HG02981 (cell line): ENCODE measurements around the gene CSMD2.

Experiments
- ATAC-seq: cut with Tn5 transposase; IDR thresholded peaks from one replicate; pipeline ENCODE4 v1.9.1; 2021; ENCODE audit warnings: mild to moderate bottlenecking, moderate library complexity; ENCODE audit not compliant: unreplicated experiment

The CSMD2 gene

DNA sequence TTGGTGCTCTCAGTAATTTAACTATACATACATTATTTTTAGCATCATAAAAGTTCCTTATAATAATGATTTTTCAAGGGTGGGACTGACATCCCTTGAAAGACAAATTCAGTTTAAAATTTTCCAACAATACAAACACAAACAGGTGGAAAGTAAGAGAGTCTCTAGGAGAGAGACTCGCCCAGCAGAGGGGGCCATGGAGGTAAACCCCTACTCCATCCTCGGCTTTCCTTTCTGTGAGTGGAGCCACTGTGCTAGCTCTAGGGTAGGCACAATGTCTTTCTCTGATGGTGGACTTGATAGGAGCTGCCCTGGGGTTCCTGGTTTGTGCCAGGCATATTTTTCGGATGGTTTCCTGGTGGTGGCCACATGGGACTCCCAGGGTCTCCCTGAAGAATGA is 8.3 kb downstream of the CSMD2 start:
- no peak for ATAC-seq

DNA sequence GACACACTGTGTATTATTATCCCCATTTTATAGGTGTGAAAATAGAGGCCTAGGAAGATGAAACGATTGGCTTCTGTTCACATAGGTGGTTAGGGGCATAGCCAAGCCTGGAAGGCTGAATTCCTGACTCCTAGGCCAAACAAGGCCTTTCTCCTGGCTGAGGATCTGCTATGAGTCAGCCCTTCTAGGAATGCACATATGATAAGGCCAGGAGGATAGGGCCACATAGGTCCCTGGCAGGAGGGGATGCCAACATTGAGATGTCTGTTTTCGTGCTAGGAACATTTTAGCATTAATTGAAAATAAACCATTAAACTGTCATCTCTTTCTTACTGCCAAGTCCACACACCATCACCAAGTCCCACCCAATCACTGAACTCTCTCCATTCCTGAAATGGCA is 9.2 kb downstream of the CSMD2 start:
- ATAC-seq = no peak

DNA sequence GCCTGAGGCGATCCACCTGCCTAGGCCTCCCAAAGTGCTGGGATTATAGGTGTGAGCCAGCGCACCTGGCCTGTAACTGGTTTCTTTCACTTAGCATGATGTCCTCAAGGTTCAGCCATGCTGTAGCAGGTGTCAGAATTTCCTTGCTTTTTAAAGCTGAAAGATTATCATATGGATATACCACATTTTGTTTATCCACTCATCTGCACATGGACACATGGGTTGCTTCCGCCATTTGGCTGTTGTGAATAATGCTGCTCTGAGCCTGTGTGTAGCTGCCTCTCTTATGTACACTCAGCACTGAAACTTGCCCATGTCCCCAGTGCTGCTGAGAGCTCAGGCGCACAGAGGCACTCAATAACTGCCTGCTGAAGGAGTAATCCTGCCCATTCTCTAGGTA is 11.8 kb downstream of the CSMD2 start:
- ATAC-seq = no peak

DNA sequence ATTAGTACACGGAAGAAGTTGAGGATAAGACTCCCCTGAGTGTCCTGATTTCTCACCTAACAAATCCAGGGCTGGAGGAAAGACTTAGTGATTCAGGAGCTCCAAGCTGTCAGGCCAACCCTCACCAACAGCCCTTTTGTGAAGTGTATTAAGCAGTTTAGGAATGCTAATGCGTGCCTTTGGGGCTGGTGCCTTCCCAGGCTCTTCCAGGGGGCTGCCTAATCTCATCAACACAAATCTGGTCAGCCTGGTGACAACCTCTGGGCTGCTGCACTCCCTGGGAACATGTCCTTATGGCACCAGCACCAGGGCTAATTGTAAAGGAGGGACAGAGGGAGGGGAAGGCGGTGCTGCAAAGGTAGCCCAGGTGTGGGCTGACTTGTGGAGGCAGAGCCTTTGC is 15.5 kb downstream of the CSMD2 start:
- ATAC-seq = no peak

DNA sequence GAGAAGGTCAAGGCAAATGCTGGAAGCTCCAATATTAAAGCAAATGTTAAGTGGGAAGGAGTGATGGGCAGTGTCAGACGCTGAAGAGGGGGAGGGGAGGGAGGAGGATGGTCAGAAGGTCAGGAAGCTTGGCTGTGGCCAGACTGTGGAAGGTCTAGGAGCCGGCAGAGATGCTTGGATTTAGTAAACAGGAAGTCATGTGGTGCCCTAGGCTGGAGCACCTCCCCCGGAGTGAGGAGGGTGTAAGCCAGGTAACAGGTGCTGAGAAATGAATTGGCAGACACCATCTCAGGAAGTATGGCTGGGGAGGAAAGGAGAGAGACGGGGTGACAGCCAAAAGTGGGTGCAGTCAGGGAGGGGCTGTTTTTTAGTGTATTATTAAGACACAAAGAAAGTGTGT is 17.7 kb downstream of the CSMD2 start:
- ATAC-seq = no peak

DNA sequence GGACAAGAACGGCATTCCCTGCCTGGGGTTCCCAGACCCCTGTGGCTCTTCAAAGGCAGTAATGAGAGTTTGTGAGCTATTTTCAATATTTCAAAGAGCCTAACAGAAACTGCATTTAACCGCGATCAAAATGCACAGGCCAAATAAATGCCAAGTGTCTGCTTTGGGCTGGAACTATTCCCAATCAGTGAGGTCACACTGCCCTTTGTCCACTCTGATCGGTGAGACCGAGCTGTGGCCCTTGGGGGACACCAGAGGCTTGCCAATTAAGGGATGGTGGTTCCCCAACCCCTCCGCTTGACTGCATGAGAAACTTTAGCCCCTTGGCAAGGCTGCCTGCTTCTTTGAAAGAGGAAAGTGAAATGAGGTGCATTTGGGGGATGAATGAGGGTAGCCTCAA is 20.3 kb downstream of the CSMD2 start:
- no peak for ATAC-seq

DNA sequence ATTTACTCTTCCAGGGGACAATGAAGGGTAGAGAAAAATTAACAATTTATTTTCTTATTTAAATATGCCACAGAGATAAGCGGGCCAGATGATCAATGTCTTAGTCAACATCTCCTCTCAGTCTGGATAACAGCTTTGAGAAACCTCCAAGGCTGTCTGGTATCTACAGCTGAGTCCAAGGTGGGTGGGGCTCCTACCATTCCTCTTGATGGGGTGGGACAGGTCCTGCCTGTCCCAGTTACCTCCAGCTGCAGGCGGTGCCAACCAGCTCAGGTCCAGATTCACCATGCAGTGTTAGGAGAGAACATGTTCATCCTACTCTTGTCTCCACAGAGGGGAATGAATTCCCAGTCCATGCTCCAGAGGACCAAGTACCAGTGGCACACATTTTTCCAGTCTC is 21.1 kb downstream of the CSMD2 start:
- ATAC-seq = no peak

DNA sequence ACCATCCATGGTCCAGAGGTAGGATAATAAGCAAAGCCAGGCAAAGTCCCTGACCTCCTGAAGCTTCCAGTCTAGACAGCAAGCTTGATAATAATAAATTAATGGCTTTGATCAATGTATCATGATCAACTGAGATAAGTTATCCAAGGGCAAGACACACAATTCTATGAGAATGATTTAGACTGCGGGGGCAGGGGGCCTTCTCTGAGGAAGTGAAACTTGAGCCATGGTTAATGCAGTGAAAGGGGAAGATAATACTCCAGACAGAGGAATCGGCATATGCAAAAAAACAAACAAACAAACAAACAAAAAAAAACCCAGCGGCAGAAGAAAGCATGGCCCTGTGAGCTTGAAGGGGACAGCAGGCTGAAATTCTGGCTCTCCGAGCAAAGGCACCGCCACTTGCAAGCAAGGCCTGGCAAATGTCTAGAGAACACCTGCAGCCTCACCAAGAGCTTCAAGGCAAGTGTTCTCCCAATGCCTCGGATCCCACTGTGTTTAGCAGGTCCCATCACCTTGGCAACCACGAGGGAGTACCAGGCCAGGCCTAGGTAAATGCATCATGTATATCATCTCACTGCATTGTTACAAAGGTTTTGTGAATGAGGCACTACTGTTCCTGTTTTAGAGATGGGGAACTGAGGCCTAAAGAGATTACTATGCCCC is 24.9 kb downstream of the CSMD2 start:
- no peak for ATAC-seq

DNA sequence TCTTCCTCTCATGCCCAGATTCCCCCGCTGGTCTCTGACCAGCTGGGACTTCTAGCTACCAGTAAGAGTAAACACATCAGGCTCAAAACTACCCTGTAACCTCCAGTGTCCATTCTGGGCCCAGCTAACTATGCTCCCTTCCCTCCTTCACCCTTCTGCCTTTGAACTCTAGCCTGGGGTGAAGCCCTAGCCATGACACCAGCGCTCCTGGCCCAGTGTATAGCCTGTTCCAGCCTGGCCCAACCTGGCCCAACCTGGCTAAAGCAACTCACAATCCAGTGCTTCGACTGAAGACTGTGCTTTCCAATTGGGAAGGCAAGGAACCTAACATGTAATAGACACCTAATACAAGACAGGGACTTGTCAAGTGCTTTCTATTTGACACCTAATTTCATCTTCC is 27.6 kb downstream of the CSMD2 start:
- ATAC-seq = no peak

DNA sequence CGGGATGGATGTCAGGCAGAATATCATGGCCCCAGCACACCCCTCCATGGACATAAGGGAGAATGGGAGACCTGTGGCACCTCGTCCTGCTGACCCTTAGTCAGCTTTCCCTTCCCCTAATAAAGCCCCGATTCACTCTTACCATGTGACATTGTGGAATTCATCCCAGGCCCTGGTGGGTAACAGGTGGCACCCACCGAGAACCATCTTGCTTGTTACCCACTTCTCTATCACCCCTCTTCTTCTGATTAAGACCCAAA is 32.9 kb downstream of the CSMD2 start:
- ATAC-seq = no peak

DNA sequence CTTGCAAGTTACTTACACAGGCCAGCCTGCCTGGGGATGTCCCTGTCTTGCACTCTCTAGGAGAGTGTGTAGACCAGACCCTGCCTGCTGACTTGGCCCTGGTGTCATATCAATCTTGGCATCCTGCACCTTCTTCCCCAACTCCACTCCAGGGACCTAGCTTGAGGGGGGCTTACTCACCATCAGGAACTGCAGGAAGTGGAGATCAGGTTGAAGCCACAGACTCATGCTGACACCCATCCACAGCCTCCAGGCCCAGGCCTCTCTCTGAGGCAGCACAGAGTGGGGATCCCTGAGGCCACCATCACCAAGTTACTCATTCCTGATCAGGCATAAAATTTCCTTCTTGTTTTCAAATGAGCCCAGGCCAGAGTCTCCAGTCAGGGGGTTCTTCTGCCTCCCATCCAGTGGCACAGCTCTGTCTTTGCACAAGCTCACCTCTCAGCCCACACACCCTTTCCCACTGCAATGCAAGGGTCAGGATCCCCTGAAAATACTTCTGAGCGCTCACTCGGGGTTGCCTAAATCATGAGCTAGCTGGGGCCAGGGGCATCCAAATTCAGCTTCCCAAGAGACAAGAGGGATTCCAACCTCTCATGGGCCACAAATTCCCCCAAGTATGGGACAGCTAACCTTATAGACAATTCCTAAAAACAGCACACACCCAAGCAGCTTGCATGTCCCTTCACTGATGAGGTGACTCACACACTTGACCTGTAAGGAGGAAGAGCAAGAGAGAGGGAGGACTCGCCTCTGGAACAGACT is 33.5 kb downstream of the CSMD2 start:
- ATAC-seq = no peak

DNA sequence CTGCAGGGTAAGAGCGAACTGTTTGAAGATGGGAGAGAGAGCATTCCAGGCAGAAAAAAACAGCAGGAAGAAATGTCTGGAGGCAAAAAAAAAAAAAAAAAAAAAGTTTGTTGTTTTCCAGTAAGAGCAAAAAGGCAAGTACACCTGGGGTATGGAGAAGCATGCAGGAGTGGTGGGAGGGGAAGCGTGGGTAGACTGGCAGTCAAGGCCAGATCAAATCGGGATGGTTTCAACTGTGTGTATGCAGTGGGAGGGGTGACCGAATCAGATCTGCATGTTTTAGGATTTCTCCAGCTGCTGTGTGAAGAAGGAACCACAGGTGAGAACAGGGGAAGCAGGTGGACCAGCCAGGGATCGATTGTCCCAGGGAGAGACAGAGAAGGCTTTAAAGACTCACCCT is 34.7 kb downstream of the CSMD2 start:
- ATAC-seq = no peak

DNA sequence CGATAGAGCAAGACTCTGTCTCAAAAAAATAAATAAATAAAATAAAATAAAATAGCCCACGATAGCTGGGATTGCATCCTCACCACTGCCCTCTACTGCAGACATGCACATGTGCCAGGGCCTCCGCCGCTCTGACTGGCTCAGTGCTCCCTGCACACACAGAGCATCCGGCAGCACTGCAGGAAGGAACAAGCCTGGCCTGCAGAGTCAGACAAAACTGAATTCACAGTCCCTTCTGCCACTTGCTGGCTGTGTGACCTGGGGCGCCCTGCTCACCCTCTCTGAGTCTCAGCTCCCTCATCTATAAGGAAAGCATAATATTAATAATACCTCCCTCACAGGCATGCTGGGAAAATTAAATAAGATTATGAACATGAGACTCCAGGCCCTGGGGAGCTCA is 35.4 kb downstream of the CSMD2 start:
- ATAC-seq = no peak

DNA sequence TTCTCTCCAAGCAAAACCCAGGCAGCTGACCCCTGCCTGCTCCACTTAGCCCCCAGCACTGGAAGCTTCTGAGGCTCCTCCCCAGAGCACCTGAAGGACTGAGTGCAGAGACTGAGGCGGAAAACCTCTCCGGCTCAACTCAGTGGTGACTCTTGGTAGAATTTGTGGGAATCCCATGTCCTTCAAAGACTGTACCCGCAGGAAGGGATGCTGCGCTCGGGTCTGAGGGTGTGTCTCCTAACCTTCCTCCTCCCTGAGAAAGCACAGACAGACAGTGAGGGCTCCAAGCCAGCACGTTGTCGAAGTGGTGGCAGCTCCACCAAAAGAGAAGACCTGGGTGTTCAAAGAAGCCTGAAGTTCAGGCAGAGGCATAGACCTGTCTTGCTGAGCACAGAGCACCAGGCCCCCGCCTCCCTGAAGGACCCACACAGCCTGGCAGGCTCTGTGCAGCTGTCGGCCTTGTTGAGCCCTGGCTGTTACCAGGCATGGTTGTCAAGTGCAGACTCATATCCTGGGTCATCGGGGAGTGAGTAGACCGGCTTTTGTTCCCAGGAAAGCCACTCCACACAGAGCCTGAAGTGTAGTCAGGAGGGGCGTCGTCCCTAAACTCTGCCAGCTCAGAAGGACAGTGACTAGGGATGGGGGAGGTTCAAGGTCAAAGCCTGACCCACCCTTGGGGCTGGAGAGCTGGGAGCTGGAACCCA is 36.7 kb downstream of the CSMD2 start:
- ATAC-seq = no peak

DNA sequence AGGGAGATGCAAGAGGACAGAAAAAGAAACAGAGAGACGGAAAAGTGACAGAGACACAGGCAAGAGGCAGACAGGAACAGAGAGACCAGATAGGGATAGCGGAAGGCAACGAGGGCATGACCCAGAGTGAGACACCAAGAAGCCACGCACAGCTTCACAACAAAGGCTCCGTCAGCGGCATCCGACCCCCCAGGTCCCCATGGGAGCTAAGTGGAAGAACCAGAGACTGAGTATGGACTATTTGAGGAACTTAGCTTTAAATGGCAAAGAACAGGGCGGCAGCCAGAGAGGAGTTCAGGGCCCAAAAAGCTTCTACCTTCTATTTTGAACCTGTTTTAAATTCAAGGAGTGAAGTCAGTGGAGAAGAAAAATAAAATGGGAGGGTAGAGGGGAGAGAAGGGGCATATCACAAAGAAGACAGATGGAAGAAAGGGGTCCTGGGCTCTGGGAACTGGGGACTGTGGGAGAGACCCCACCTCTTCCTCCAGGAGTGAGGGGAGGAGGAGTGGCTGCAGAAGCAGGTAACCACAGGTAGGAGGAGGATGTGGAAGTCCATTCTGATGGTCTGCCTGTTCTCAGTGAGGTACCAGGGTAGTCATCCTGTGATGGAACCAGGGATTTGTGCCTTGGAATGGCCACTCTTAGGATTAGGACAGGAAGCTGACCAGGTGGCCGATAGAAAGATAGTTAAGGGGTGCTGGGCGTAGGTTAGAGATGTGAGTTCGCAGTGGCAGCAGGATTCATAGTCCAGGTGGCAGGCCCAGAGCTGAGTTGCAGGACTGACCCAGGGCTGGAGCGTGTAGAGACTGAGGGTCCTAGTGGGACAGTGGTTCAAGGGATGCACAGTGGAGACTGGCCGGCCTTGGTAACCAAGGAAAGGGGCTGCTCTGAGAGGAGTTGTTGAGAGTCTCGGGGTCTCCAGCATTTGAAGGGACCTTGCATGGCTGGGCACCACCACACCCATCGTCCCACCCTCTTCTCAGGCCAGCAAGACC is 37.7 kb downstream of the CSMD2 start:
- no peak for ATAC-seq

DNA sequence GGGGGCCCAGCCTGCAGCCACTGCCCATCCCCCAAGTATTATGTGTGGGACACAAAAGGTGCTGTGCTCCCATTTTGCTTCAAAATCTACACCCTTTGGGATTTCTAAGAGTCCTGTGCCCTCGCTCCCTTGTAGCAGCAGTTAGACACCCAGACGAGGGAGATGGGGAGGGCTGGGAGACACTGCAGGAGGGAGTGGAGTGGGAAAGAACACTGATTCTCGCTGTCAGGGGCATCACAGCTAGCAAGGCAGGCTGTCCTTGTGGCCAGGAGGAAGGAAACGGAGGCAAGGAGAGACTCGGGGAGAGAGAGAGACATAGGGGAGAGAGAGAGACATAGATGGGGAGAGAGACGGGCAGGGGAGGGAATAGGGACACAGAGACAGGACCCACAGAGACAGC is 38.5 kb downstream of the CSMD2 start:
- ATAC-seq = no peak

DNA sequence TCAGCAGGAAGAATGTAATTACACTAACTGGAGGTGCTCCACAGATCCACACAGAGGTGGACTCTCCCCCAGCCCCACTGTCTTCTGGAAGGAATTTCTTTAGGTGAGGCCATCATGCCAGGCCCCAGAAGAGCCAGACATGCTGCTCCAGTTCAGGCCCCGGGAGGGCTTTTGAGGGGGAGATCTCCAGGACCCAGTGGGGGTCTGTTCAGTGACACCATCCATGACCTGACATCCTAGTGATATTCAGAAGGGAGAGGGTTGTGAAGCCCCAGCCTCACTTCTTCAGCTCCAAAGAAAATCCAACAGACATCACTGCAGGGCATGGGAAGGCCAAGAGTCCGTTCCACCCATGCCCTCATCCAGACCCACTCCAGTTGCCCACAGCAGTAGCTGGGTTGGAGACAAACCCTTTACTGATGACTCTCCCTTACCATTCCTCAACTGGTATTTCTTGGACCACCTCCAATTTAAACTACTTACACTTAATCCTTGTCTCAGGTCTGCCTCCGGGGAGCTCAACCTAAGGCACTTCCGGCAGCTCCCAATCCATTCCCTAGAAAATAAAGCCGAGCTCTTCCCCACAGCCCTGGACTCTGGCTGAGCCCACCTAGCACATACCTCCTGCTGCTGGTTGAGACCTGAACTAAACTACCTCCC is 39.2 kb downstream of the CSMD2 start:
- no peak for ATAC-seq

DNA sequence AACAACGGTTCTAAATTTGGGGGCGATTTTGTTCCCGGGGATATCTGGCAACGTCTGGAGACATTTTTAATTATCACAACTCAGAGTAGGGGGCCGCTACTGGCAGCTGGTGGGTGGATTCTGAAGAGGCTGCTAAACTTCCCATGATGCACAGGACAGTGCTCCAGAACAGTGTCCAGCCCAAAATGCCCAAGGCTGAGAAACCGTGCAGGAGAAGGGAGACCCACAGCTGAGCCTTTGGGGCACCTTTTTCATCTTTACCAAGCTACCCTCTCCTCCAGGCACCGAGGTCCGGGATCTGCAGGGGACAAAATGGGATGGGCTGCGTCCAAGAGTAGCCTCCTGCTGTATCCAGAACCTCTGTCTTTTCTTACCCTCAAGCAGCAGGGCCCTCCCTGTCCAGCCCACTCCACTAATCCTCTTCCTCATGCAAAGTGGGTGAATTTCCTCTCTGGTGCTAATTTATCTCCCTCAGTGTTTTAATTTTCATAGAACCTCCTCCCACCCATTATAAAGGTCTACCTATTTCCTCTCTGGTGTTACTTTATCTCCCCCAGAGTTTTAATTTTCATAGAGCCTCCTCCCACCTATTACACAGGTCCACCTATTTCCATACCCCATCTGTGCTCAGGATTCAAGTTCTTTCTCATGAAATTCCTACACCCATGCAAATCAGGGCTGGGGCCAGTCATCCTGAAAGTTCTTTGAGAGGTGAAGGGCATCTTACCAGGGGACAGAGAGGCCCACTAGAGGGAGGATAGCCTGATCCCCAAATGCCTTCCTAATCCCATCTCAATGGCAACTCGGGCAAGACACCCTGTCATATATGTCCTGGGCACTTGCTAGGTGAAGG is 42.7 kb downstream of the CSMD2 start:
- ATAC-seq = no peak

DNA sequence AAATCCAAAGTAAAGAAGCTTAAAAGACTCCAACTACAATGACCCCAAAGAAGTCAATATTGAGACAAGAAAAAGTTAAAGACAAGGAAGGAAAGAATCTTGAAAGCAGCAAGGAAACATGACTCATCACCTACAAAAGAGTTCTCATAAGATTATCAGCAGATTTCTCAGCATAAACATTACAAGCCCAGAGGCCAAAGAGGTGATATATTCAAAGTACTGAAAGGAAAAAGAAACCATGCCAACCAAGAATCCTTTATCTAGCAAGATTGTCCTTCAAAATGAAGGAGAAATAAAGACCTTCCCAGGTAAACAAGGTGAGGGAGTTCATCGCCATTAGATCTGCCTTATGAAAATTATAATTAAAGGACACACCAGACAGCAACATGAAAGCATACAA is 49.8 kb downstream of the CSMD2 start:
- ATAC-seq = no peak

DNA sequence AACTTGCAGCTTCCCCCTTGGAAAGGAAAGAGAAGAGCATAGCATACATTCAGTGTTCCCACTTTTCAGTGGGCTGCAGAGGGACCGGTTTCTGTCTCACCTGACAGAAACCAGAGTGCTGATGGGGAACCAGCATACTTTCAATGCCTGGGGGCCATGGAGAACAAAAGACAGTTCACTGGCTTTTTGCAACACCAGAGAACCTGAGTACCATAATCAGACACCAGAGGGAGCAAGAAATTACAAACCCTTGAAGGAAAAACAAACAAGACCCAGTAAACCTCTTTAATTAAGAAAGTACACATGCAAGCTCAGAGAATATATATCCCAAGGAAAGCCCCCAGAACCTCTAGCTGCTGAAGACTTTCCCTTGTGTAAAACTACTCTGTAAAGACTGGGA is 51.1 kb downstream of the CSMD2 start:
- no peak for ATAC-seq
